ENCODE measurements around the gene CDV3.

DNA sequence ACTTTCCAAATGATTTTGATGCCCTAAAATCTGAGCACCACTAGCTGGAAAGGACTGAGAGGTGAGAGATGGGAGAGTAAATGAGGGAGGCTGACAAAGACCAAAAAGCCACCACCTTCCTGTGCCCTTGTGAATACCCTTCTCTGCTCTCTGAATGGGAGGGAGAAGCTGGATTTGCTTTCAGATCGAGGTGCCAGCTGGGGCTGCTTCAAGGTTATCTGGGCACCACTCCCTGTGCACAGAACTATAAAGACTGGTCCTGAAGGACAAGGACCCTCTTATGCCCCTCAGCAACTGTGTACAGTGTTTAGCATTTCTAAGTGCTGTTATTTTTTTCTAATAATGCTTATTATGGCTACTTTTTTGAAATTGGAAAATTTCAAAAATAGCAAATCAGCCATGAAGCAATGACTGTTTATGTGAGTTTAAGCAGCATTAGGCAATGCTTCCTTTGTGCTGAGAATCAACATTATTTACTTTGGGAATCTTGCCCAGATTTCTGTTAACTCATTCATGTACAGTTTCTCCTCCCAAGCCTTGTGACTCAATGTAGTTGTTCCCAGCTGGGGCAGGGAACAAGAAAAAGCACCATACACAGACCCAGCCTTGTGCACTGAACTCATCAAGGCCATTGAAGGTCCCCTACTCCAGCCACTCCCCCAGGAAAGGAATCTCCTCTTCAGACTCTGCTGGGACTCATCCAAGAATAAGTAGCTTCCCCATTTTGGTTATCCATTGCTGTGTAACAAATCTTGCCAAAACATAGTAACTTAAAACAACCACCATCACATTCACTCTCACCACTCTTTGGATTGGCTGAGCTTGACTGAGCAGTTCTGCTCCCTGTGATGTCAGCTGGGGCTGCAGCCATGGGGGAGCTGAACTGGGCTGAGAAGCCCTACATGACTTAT, 37.3 kb upstream of the CDV3 start:
- TF ChIP-seq, protein P1, sequence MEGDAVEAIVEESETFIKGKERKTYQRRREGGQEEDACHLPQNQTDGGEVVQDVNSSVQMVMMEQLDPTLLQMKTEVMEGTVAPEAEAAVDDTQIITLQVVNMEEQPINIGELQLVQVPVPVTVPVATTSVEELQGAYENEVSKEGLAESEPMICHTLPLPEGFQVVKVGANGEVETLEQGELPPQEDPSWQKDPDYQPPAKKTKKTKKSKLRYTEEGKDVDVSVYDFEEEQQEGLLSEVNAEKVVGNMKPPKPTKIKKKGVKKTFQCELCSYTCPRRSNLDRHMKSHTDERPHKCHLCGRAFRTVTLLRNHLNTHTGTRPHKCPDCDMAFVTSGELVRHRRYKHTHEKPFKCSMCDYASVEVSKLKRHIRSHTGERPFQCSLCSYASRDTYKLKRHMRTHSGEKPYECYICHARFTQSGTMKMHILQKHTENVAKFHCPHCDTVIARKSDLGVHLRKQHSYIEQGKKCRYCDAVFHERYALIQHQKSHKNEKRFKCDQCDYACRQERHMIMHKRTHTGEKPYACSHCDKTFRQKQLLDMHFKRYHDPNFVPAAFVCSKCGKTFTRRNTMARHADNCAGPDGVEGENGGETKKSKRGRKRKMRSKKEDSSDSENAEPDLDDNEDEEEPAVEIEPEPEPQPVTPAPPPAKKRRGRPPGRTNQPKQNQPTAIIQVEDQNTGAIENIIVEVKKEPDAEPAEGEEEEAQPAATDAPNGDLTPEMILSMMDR (IDR thresholded peaks at IDR 0.05), result no peak
- TF ChIP-seq EP300 (IDR thresholded peaks at IDR 0.05; ENCODE audit: low read depth), result no peak

All from transverse colon (tissue), 3 donors.